ENCODE measurements around the gene EEF1A2.

EEF1A2 gene

DNA sequence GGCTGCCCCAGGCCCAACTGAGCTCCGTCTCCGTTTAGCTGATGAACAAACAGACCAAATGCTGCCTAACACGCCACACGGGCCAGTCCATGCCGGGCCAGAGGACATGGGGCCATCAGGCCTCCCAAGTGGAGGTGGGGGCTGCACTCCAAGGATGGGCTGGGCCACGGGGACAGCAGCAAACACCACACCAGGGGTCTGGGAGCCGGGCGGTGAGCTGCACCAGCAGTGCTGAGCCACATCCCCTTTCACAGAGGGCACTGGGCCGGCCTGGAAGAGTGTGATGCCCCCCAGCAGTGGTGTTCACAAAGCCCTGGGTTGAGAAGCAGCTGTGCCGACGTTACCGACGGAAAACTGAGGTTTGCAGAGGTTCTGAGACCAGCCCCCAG, 29.2 kb downstream of the EEF1A2 start:
- H3K36me3 ChIP-seq (replicated peaks; ENCODE audit: insufficient read depth, low read length): no peaks in the 10 kb centered on the region
- H2AFZ ChIP-seq (ENCODE audit: low read length): no peak overlapping the region
- H4K20me1 ChIP-seq (ENCODE audit: insufficient read depth, low read length): no peaks in the 10 kb centered on the region
- no peak overlapping the region for H3K4me3 ChIP-seq (ENCODE audit: low read length)
- no peak overlapping the region for H3K27ac ChIP-seq (ENCODE audit: low read length)
- H3K27me3 ChIP-seq (replicated peaks; ENCODE audit: insufficient read depth, low read length): peaks cover 92% of the 10 kb centered on the region
- no peaks in the 10 kb centered on the region for H3K9me3 ChIP-seq (replicated peaks; ENCODE audit: insufficient read depth, low read length)
- no peaks in the 10 kb centered on the region for H3K79me2 ChIP-seq (ENCODE audit: low read length)
- H3K4me1 ChIP-seq (ENCODE audit: low read length): no peaks in the 10 kb centered on the region
- H3F3A ChIP-seq (ENCODE audit: insufficient read depth, low read length): no peaks in the 10 kb centered on the region
- no peak for TF ChIP-seq EZH2 (optimal IDR thresholded peaks at IDR 0.05; ENCODE audit: low read depth, low read length)
- no peak for TF ChIP-seq EZH2phosphoT487 (IDR thresholded peaks at IDR 0.05; ENCODE audit: low read length)
- TF ChIP-seq CTCF (IDR thresholded peaks at IDR 0.05; ENCODE audit: low read length): no peak
- H3K4me2 ChIP-seq (ENCODE audit: low read depth, low read length): no peak overlapping the region
- no peaks in the 10 kb centered on the region for H3K9me2 ChIP-seq (replicated peaks; ENCODE audit: insufficient read depth, low read length)
- no peak for DNase-seq
- no peak overlapping the region for H3K9ac ChIP-seq (ENCODE audit: low read length)

DNA sequence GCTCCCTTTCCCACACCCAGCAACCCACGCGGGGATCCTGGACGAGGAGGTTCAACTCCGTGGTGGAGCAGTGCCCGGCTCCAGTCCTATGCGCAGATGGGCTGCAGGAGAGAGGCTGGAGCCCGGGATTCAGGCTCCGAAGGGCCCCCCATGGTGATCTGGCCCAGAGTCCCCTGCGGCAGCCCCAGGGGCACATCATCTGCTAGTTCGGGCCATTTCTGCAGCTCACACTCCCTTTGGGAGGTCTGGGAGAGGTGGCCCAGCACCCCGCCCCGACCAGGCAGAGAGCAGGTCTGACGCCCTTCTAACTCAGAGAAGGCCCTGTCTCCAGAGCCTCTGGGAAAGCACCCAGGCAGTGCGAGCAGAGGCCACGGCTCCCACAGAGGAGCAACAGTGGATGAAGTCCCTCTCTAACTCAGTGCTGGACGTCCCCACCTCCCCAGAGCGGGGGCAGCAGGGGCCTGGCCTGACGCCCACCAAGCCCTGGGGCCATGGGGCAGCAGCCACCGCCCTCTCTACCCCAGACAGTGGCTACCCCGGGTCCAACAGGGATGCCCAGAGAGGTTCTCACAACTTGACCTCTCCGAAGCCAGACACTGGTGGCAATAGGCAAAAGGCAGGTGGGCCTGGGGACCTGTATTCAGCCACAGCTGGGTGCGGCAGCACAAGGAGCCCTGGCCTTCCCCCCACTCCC, 29.7 kb downstream of the EEF1A2 start:
- DNase-seq: no peak
- Histone ChIP-seq H3K9me3 (replicated peaks; ENCODE audit: insufficient read depth, low read length) (no peaks in the 10 kb centered on the region), H3K4me3 (ENCODE audit: low read length) (no peak overlapping the region), H3K27me3 (replicated peaks; ENCODE audit: insufficient read depth, low read length) (peaks cover 92% of the 10 kb centered on the region), H3K4me1 (ENCODE audit: low read length) (no peaks in the 10 kb centered on the region), H3F3A (ENCODE audit: insufficient read depth, low read length) (no peaks in the 10 kb centered on the region), H2AFZ (ENCODE audit: low read length) (no peak overlapping the region), H4K20me1 (ENCODE audit: insufficient read depth, low read length) (no peaks in the 10 kb centered on the region), H3K79me2 (ENCODE audit: low read length) (no peaks in the 10 kb centered on the region), H3K27ac (ENCODE audit: low read length) (no peak overlapping the region), H3K4me2 (ENCODE audit: low read depth, low read length) (no peak overlapping the region), H3K36me3 (replicated peaks; ENCODE audit: insufficient read depth, low read length) (no peaks in the 10 kb centered on the region), H3K9me2 (replicated peaks; ENCODE audit: insufficient read depth, low read length) (no peaks in the 10 kb centered on the region), H3K9ac (ENCODE audit: low read length) (no peak overlapping the region)
- TF ChIP-seq EZH2 (optimal IDR thresholded peaks at IDR 0.05; ENCODE audit: low read depth, low read length) (no peak), CTCF (IDR thresholded peaks at IDR 0.05; ENCODE audit: low read length) (no peak), EZH2phosphoT487 (IDR thresholded peaks at IDR 0.05; ENCODE audit: low read length) (no peak)

DNA sequence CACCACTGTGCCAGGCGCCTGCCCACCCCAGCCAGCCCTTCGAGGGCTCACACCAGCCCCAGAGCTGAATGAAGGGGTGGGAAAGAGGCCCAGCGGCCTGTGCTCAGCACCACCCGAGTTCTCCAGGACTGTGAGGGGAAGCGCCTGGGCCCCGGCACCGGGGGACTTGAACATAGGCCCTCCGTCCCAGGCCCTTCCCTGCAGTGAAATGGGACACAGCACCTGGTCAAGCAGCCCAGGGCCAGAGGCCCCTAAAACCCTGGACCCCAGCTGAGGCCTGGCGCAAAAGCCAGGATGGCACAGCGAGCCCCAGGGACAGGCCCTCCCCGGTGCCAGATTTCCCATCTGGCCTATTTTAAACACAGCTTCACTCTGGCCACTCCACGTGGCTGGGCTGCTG, 30.5 kb downstream of the EEF1A2 start:
- Histone ChIP-seq H3K79me2 (ENCODE audit: low read length) (no peaks in the 10 kb centered on the region), H4K20me1 (ENCODE audit: insufficient read depth, low read length) (no peaks in the 10 kb centered on the region), H3K27ac (ENCODE audit: low read length) (no peak overlapping the region), H3K4me2 (ENCODE audit: low read depth, low read length) (no peak overlapping the region), H3K4me1 (ENCODE audit: low read length) (no peaks in the 10 kb centered on the region), H2AFZ (ENCODE audit: low read length) (no peak overlapping the region), H3K9me3 (replicated peaks; ENCODE audit: insufficient read depth, low read length) (no peaks in the 10 kb centered on the region), H3K27me3 (replicated peaks; ENCODE audit: insufficient read depth, low read length) (peaks cover 92% of the 10 kb centered on the region), H3K9ac (ENCODE audit: low read length) (no peak overlapping the region), H3K36me3 (replicated peaks; ENCODE audit: insufficient read depth, low read length) (no peaks in the 10 kb centered on the region), H3F3A (ENCODE audit: insufficient read depth, low read length) (no peaks in the 10 kb centered on the region), H3K9me2 (replicated peaks; ENCODE audit: insufficient read depth, low read length) (no peaks in the 10 kb centered on the region), H3K4me3 (ENCODE audit: low read length) (no peak overlapping the region)
- TF ChIP-seq EZH2phosphoT487 (IDR thresholded peaks at IDR 0.05; ENCODE audit: low read length) (no peak), CTCF (IDR thresholded peaks at IDR 0.05; ENCODE audit: low read length) (no peak), EZH2 (optimal IDR thresholded peaks at IDR 0.05; ENCODE audit: low read depth, low read length) (no peak)
- DNase-seq: no peak

All from MM.1S (cell line).